ENCODE results near the gene SERPIND1. TPM values are rescaled to one million over a fixed set of nuclear protein-coding genes. Genes with fewer than 3 reads are reported as not detected.

The SERPIND1 gene
- total RNA-seq, 4 donors from 2014 or later = not detected

- no peaks in the 10 kb centered on the region for H3K4me1 ChIP-seq
- no peak overlapping the region for H3K27ac ChIP-seq
- peaks cover 0 to 50% (median 0%) of the 10 kb centered on the region in 3 donors for H3K36me3 ChIP-seq
- no peak for DNase-seq
- TF ChIP-seq CTCF (IDR thresholded peaks at IDR 0.05) = no peak
- TF ChIP-seq POLR2A (IDR thresholded peaks at IDR 0.05) = no peak
- no peaks in the 10 kb centered on the region for H3K27me3 ChIP-seq
- H3K9me3 ChIP-seq = no peaks in the 10 kb centered on the region
- H3K4me3 ChIP-seq = no peak overlapping the region
Observed at GRCh38 chr22:20758688-20759087, 15.2 kb upstream of the SERPIND1 start.

GRCh38 chr22:20760084-20760483, 13.8 kb upstream of the SERPIND1 start:
- no peak overlapping the region for H3K4me3 ChIP-seq
- H3K27ac ChIP-seq = no peak overlapping the region
- H3K36me3 ChIP-seq = peaks cover 0 to 64% (median 0%) of the 10 kb centered on the region in 3 donors
- H3K4me1 ChIP-seq = no peaks in the 10 kb centered on the region
- no peak for TF ChIP-seq CTCF (IDR thresholded peaks at IDR 0.05)
- no peak for TF ChIP-seq POLR2A (IDR thresholded peaks at IDR 0.05)
- no peaks in the 10 kb centered on the region for H3K27me3 ChIP-seq
- H3K9me3 ChIP-seq = no peaks in the 10 kb centered on the region
- DNase-seq = no peak

GRCh38 chr22:20761536-20761935, 12.4 kb upstream of the SERPIND1 start:
- Histone ChIP-seq H3K4me1 (no peaks in the 10 kb centered on the region), H3K27me3 (no peaks in the 10 kb centered on the region), H3K36me3 (peaks cover 0 to 76% (median 0%) of the 10 kb centered on the region in 3 donors), H3K4me3 (no peak overlapping the region), H3K9me3 (no peaks in the 10 kb centered on the region), H3K27ac (no peak overlapping the region)
- DNase-seq = no peak
- no peak for TF ChIP-seq POLR2A (IDR thresholded peaks at IDR 0.05)
- no peak for TF ChIP-seq CTCF (IDR thresholded peaks at IDR 0.05)

GRCh38 chr22:20762233-20762796, 11.6 kb upstream of the SERPIND1 start:
- TF ChIP-seq CTCF (IDR thresholded peaks at IDR 0.05) (no peak), POLR2A (IDR thresholded peaks at IDR 0.05) (no peak)
- Histone ChIP-seq H3K36me3 (peaks cover 0 to 78% (median 0%) of the 10 kb centered on the region in 3 donors), H3K27me3 (no peaks in the 10 kb centered on the region), H3K9me3 (no peaks in the 10 kb centered on the region), H3K27ac (no peak overlapping the region), H3K4me1 (no peaks in the 10 kb centered on the region), H3K4me3 (no peak overlapping the region)
- no peak for DNase-seq

GRCh38 chr22:20763630-20764470, 10.1 kb upstream of the SERPIND1 start:
- Histone ChIP-seq H3K36me3 (peaks cover 0 to 74% (median 0%) of the 10 kb centered on the region in 3 donors), H3K9me3 (no peaks in the 10 kb centered on the region)

More at GRCh38 chr22:20763630-20764470, 10.1 kb upstream of the SERPIND1 start:
- no peak overlapping the region for H3K4me3 ChIP-seq
- no peaks in the 10 kb centered on the region for H3K4me1 ChIP-seq
- H3K27ac ChIP-seq = no peak overlapping the region
- no peak for TF ChIP-seq POLR2A (IDR thresholded peaks at IDR 0.05)
- no peak for TF ChIP-seq CTCF (IDR thresholded peaks at IDR 0.05)
- no peak for DNase-seq
- no peaks in the 10 kb centered on the region for H3K27me3 ChIP-seq

Measured in Peyer's patch (tissue), 4 donors.